Astrocyte (in vitro differentiated cells and primary cell): ENCODE data around the gene DLX3.

ENCODE experiments used
- EZH2 ChIP-seq: IDR thresholded peaks from 2 replicates; pipeline ENCODE4 v1.6.1; 2012; ENCODE audit warnings: mild to moderate bottlenecking, low read length, inconsistent platforms; ENCODE audit not compliant: insufficient read depth
- TF ChIP-seq, protein P1 (sequence below): IDR thresholded peaks from 2 replicates; pipeline ENCODE4 v1.5.1; 2011; ENCODE audit warnings: low read depth, mild to moderate bottlenecking, inconsistent platforms, low read length, moderate library complexity; ENCODE audit not compliant: insufficient read depth

DNA sequence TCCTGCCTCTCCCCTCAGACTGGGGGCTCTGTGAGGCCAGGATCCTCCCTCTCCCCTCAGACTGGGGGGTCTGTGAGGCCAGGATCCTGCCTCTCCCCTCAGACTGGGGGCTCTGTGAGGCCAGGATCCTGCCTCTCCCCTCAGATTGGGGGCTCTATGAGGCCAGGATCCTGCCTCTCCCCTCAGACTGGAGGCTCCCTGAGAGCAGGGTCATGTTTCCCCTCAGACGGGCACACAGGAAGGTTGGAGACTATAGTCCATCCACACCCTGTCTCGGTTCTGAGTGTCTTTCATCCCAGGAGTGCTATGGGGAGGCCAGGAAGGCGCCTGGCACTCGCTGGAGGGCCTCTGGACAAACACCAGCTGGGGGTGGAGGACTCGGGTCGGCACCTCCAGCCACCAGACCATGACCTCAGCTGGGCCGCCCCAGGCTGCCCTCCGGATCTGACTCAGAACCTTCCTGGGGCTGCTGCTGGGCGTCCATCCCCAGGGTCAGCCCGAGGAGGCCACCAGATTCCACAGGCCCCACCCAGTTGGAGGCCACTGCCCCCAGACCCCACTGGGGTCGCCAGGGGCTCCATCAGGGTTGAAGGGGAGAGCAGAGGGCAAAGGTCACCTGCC is 48.0 kb downstream of the DLX3 start:
- TF ChIP-seq, protein P1, sequence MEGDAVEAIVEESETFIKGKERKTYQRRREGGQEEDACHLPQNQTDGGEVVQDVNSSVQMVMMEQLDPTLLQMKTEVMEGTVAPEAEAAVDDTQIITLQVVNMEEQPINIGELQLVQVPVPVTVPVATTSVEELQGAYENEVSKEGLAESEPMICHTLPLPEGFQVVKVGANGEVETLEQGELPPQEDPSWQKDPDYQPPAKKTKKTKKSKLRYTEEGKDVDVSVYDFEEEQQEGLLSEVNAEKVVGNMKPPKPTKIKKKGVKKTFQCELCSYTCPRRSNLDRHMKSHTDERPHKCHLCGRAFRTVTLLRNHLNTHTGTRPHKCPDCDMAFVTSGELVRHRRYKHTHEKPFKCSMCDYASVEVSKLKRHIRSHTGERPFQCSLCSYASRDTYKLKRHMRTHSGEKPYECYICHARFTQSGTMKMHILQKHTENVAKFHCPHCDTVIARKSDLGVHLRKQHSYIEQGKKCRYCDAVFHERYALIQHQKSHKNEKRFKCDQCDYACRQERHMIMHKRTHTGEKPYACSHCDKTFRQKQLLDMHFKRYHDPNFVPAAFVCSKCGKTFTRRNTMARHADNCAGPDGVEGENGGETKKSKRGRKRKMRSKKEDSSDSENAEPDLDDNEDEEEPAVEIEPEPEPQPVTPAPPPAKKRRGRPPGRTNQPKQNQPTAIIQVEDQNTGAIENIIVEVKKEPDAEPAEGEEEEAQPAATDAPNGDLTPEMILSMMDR: no peak
- no peak for TF ChIP-seq EZH2
